Mucosa of gallbladder (tissue), 1 donor: ENCODE measurements around the gene AIF1. TPM values are rescaled to one million over a fixed set of nuclear protein-coding genes. Genes with fewer than 3 reads are reported as not detected.
"Not testable (repeated sequence)": the region's sequence is repeated elsewhere in the genome, so short reads cannot be mapped to it uniquely, and the experiment has no call there.

Source experiments
- DNase-seq: peaks from one replicate; pipeline ENCODE4 v3.0.0-alpha.2; 2020; ENCODE audit warnings: low spot score
- total RNA-seq: library from RNA; stranded (reverse); gene quantifications from one replicate; pipeline ENCODE4 v1.2.1, GENCODE V29; 2021
- donor health status: DM: no; HTN: no; CAD: no.

AIF1 gene
- total RNA-seq, 1 donor from 2014 or later: 26.8 TPM

DNA sequence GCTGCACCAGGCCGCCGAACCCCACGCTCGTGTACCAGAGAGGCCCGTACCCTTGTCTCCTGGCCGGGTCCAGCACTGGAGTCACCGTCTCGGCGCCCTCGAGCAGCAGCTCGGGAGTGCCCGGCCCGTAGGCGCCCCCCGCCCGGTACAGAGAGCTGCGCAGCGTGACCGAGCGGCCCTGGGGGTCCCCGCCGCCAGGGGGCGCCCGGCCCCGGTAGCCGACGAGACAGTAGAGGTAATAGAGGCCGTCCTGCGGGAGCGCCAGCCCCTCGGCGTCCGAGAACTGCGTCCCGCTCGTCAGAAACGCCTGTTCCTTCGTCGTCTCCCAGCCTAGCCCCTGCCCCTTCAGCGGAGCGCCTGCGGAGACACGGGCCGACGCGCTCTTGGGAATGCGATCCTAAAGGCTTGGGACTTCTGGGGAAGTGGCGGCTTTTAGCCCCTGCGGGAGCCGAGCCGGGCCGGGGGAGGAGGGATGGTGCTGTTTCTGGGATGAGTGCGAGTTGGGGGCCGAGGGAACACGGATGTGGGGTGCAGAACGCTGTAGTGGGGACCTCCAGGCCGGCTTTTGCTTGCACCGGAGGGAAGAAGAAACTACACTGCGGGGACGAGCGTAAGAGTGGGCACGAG lies 34.1 kb upstream of the AIF1 start:
- peak; percentile 88 for DNase-seq

DNA sequence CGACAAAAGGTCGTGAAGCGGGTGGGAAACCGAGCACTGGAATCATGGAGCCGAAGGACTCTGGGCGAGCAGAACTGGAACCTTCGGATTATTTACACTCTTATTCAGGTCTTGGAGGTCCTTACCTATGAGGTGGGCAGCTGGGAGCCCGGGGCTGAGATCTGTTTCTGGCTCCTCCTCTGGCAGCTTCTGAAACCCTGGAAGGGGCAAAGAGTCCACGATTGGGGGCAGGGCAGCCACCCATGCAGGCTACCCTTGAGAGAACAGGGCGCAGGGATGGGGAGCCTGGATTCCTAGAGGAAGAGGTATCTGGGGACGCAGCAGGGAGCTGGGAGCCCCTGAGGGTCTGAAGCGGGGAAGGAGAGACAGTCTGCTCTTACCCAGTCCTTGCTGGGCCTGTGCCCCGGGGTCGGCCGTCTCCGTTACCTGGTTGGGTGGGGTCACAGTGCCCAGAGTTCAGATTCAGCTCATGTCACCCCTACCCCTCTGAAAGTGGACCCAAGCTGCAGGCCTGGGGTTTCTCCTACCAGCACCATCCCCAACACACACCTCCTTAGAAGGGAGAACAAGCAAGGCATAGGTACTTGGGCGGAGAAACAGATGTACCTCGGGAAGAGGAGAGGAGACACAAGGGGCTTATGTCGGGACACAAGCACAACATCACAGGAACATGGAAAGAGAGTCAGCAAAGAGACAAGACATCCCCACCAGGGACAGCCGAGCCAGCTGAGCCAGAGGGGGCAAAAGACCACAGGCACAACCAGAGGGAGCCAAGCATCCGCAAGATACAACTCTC lies 33.4 kb upstream of the AIF1 start:
- DNase-seq: no peak

DNA sequence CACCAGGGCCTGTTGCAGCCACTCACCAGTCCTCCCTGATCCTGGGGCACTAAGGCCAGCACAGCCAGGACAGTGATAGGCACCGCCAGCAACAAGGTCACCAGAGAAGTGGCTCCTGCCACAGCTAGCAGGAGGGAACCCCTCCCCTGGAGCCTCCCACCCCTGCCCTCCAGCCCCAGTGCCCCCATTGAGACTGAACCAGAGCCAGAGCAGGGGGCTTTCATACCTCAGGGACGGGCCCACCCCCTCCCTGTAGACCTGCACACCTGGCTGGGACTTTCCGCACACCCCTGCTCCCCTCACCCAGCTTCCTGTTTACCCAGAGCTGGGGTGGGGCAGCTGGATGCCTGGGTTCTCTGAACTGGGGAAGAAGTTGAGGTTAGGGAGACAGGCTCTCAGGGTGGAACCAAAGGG lies 32.8 kb upstream of the AIF1 start, which contains the start of gene LTB:
Gene LTB (minus strand): TSS at position 195 of the 414 bp plus-strand sequence. CDS start 7 bp downstream, at position 188.
- no peak for DNase-seq

DNA sequence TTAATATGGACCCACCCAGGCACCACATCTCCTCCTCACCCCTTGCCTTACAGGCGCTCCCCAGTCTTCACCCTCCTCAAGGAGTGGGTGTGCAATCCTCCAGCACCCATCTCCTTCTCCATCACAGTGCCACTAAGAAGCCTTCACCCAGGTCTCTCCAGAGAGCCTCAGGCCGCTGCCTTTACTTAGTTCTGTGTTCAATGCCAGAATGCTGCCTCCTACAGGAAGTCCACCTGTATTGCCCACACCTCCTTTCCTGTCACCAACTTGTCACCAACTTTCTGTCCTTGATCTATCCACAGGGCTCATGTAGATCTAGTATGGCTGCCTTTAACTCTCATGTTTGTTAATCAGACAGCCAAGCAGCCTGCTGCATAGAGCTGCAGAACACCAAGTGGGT lies 29.5 kb upstream of the AIF1 start:
- no peak for DNase-seq

DNA sequence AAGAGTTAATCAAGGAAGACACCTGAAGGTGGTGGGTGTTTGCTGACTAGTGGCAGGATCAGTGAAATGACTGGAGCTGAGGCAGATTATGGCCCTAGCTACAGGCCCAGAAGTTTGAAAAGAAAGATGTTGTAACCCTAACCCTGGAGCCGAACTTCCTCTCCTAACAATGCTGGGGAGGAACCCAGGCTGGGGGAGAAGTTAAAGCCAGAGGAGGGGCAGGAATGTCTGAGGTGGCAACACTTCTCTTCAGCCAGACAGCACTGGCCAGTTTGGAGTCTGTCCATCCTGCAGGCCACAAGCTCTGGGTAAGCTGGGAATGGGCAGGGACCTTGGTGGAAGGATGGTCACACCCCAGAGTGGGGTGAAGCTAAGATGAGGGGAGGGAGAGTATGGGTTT lies 29.0 kb upstream of the AIF1 start, which contains the start of gene LST1:
Gene LST1 (plus strand): TSS at position 270 of the 400 bp plus-strand sequence. CDS start 1,023 bp downstream, outside the sequence.
- no peak for DNase-seq

DNA sequence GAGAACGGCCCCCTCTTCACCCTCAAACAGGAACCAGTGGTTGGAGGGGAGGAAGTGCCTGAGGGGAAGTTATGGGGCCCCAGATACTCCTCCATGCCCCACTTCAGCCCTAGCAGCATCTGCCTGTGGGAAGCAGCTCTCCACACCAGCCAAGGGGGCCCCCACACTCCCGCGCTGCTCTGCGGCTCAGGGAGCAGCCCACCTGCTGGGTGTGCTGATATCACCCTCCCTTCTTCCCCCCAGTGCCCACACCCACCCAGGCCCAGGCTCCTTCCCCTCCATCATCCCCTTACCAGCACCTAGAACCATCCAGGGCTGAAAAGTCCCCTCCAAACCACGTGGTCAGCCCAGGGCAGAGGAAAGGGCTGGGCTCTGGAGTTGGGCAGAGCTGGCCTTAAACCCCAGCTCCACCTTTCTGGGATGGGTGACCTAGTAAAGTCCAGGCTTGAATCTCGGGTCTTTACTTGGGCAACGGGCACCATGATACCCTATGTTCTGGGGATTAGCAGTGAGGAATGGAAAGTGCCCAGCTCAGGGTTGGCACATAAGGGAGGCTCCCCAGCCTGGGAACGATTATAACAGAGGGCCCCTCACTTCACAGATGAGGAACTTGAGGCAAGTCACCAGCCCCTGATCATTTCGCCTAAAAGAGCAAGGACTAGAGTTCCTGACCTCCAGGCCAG lies 28.3 kb upstream of the AIF1 start:
- DNase-seq: no peak

DNA sequence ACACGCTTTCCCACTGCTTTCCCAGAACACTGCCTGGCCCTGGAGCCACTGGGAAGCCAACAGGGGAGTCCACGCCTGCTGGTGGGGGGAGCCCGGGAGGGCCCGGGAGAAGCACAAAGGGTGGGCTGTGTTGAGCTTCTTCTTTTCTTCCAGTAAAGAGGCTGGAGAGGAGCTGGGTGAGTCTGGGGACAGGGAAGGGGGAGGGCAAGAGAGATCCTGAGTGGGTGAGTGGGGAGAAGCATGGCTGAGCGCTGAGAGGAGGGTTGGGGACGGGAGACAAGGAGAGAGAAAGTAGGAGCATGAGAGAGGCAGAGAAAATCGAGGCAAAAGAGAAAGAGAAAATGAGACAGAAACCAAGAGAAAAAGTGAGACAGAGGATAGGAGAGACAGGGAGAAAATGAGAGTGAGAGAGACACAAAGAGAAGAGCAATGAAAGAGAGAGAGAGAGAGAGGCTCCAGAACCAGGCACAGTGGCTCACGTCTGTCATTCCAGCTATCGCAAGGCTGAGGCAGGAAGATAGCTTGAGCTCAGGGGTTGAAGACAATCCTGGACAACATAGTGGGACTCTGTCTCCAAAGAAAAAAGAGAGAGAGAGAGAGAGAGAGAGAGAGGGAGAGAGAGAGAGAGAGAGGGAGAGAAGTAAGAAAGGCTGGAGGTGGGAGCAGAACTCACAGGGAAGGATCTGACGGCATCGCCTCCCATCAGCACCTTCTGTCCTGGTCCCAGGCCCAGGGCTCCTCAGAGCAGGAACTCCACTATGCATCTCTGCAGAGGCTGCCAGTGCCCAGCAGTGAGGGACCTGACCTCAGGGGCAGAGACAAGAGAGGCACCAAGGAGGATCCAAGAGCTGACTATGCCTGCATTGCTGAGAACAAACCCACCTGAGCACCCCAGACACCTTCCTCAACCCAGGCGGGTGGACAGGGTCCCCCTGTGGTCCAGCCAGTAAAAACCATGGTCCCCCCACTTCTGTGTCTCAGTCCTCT lies 26.9 kb upstream of the AIF1 start:
- no peak for DNase-seq

DNA sequence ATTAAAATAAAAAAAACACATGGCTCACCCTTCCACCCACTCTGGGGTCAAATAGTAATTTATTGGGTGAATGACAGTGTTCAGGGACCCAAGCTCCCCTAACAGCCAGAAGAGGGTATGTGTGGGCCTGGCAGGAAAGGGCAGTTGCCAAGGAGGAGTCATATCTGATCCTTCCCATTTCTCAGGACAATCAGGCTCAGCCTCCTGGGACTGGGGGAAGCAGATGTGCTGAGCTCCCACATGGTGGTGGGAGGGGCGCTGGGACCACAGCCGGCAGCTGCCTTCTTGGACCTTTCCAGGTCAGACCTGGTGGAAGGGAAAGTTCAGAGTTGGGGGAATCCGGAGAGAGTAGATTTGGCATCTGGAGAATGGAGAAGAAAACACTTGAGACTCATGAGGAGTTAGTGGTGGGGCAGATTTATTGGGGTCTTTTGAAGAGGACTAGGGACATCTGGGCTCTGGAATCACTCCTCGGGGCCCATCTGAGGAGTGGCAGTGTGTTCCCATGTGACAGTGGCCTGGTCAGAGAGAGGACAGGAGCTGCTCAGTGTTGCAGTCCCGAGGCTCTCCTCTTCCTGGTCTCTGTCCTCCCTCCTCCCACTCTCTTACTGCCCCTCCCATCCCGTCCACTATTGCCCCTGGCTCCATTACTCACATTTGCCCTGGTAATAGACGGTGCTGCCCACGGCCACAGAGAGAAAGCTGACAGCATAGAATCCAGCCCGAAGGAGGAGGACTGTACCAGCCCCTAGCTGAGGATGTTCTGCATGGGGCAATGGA lies 26.0 kb upstream of the AIF1 start:
- DNase-seq: no peak

DNA sequence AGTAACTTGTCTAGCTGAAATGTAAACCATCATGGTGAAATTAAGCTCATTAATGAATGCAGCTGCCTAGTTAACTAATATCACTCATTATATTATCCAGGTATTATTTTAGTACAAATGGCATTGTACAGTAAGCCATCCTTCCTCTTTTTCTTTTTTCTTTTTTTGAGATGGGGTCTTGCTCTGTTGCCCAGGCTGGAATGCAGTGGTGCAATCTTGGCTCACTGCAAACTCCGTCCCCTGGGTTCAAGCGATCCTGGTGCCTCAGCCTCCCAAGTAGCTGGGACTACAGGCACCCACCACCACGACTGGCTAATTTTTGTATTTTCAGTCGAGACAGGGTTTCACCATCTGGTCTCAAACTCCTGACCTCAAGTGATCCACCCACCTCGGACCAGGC lies 24.3 kb upstream of the AIF1 start:
- DNase-seq: not testable (repeated sequence)

DNA sequence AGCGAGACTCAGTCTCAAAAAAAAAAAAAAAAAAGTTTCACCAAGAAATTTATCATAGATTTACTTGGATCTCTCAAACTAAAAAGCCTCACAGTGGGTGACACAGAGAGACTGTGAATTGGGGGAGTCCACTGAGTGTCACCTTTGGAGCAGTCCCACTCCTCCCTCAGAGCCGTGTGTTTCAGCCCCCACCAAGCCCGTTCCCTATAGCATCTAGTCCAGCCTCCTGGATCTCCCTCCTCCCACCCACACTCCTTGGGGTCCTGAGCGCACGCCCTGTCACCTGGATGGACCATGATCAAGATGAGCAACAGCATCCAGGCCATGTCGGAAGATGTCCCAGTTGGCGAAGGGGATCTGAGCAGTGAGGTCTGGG lies 22.6 kb upstream of the AIF1 start:
- no peak for DNase-seq

DNA sequence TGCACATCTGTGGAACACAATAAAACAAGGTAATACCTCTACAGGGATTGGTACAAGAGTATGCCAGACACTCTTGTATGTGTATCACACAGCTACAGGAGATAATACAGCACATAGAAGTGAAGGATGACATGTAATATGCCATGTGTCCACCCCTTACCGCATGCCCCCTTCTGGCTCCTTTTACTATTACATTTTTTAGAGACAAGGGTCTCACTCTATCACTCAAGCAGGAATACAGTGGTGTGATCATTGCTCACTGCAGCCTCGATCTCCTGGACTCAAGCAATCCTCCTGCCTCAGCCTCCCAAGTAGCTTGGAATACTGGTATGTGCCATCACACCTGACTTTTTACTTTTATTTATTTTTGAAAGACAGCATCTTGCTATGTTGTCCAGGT lies 18.0 kb upstream of the AIF1 start:
- DNase-seq: no peak

DNA sequence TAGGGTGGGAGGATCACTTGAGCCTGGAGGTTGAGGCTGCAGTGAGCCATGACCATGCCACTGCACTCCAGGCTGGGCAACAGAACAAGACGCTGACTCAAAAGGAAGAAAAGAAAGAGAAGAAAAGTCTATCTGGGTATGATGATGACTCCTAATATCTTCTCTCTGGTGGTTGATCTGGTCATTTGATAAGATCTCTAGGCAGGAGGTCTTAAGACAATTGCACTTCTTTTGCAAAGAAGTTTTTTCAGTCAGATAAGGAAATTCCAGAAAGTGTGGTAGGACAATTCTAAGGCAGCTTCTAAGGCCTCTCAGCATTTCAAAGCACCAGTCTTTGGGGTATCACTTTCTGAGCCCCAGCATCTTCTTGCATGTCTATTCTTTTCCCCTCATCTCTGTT lies 7.7 kb upstream of the AIF1 start:
- no peak for DNase-seq

DNA sequence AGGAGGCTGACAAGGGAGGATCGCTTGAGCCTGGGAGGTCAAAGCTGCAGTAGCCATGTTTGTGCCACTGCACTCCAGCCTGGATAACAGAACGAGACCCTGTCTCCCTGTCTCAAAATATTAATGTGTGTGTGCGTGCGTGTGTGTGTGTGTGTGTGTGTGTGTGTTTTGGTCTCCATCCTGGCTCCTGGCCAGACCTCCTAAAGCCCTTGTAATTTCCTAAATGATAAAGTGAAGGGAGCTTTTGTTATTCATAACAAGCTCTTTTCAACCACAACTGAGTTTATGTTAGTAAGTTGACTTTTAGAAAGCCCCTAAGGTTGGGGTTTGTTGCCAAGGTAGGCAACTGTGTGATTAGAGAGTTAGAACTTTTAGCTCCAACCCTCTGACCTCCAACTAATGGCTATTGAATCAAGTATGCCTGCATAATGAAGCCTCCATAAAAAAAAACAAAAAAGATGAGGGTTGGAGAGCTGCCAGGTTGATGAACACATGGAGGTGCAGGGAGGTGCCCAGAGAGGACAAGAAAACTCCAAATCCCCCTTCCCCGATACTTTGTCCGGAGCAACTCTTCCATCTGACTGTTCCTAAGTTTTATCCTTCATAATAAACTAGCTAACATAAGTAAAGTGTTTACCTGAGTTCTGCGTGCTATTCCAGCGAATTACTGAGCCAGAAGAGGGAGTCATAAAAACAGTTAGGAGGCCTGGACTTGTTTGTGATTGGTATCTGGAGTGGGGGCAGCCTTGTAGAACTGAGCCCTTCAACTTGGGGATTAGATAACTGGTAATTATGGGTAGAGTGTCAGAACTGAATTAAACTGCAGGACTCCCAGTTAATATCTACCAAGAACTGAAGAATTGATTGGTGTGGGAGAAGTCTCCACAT lies 5.3 kb upstream of the AIF1 start:
- DNase-seq: no peak

DNA sequence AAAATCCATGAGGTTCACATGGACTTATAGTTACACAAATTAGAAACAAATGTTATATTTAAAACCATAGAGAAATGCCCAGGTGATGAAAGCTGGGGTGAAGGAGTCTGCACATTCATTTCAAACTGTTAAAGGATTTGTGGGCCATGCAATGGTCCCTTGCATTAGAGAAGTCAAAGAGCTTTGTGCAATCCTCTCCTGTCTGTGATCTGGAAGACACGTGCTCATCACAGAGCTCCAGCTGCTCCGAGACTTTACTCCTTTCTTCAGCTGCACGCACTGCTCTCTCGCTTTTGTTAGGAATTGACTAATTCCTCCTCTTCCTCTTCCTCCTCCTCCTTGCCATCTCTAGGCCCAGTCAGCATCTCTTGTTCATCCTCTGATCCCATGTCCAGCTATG lies 4.1 kb upstream of the AIF1 start:
- DNase-seq: no peak

DNA sequence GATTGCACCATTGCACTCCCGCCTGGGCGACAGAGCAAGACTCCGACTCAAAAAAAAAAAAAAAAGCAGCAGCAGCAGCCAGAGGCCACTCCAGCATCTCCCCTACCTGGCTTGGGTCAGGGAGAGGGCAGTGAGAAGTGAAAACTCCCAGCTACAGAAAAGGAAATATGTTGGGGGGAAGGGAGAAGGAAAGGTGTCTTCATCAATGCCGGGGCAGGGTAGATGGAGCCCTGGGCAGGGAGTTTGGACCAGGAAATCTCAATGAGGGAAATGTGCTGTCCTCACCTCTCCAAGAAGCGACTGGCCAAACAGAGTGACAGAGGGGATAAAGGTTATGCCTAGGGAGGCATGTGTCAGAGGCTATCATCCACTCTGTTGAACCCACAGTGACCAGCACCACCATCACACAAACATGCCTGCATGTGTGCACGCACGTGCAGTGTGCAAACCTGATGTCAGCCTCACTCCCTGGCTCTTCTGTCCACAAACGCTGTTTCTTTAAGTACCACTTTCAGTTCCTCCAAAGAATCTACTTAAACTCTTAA lies 887 bp upstream of the AIF1 start:
- DNase-seq: no peak

DNA sequence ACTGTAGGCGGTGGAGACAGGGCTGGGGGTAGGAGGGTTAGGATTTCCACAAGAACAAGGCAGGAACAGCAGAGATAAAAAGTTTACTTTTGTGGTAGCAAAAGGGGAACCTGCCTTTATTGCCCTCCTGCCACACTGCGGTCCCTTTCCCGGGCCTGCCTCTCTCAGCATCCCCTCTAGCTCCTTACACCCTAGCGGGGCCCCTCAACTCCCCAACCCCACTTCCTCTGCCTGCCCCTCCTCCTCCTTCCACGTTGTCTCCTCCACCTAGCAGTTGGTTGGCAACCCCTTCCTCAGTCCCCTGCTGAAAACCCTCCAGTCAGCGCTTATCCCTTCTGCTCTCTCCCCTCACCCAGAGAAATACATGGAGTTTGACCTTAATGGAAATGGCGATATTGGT lies 714 bp downstream of the AIF1 start:
- DNase-seq: no peak

DNA sequence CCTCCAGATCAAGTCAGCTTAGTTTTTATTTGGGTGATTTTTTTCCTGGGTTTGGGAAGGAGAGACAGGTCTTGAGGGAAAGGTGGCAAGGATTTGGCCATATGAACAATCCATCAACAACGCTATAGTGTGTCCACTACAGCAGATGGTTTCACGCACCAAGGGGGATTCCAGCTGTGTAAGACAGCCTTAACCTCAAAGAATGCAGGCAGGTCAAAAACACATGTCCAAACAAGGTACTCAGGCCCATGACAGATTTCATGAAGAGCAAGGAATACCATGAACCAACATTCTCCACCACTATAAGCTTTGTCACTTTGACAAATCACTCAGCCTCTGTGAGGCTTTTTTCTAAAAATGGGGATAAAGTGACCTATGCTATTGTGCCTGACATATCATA lies 2.0 kb downstream of the AIF1 start:
- no peak for DNase-seq

DNA sequence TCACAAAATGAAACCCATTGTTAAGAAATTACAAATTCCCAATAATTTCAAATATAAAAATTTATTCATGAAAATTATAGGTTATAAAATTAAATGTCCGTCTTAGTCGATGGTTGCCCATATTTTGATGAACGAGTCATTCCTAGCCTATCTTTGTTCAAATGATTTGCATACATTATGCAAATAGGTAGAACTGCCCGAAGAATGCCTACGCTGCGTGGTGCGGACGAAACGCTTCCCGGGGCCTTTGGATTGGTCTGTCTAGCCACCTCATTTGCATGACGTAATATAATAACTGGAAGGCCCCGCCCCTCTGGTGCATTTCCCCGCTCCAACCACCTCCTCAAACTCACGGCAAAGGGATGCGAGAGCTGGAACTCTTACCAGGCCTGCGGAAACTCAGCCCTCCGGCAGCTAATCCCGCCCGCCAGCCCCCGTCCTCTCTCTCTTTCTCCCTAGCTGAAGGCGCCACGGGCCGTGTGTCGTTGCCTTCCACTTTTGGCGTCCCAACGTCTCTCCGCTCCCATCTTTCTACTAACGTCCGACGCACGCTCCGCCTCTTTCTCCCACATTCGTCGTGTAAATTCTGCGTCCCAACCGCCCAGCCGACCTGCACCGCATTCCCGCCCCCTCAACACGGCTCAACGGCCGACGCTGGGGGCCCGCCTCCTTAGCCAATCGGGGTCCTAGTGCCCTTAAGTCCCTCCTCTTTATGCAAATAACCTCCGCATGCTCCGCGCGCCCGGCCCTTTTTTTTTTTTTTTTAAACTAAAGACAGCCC lies 5.0 kb downstream of the AIF1 start:
- DNase-seq: peak; percentile 98
